Cardiac septum (tissue), 1 donor: ENCODE results near the gene GLYR1. TPM values are rescaled to one million over a fixed set of nuclear protein-coding genes. Genes with fewer than 3 reads are reported as not detected.

ENCODE experiments used
- total RNA-seq: library from RNA; stranded (reverse); fragmentation: NEBNext Ultra II Directional; extraction: Animal tissue kit (Norgen Biotek cat#: 25700); gene quantifications from one replicate; pipeline ENCODE4 v1.2.1, GENCODE V29; 2021
- donor health status: DM: no; HTN: no; CAD: no.

The GLYR1 gene
- total RNA-seq, 1 donor from 2014 or later = 64.9 TPM

Other genes starting within 250 kb of the GLYR1 start
- 25.1 TPM for gene UBALD1, start 232.4 kb downstream of the GLYR1 start, total RNA-seq
- 45.3 TPM for gene MGRN1, start 222.5 kb downstream of the GLYR1 start, total RNA-seq
- gene NUDT16L1, start 153.7 kb downstream of the GLYR1 start, total RNA-seq = 43.7 TPM
- gene ANKS3, start 113.0 kb downstream of the GLYR1 start, total RNA-seq = 9.9 TPM
- 0.65 TPM for gene DNAAF8, start 112.8 kb downstream of the GLYR1 start, total RNA-seq
- gene ZNF500, start 80.1 kb downstream of the GLYR1 start, total RNA-seq = 7.2 TPM
- gene SEPTIN12, start 58.9 kb downstream of the GLYR1 start, total RNA-seq = not detected
- gene SMIM22, start 51.9 kb downstream of the GLYR1 start, total RNA-seq = not detected
- 69.9 TPM for gene ROGDI, start 44.7 kb downstream of the GLYR1 start, total RNA-seq
- 23.6 TPM for gene UBN1, start 193 bp upstream of the GLYR1 start, total RNA-seq
- gene PPL, start 89.9 kb upstream of the GLYR1 start, total RNA-seq = 5.6 TPM
- 0.70 TPM for gene SEC14L5, start 111.0 kb upstream of the GLYR1 start, total RNA-seq
- 5.5 TPM for gene NAGPA, start 186.6 kb upstream of the GLYR1 start, total RNA-seq
- gene C16orf89, start 218.7 kb upstream of the GLYR1 start, total RNA-seq = 8.9 TPM
- 8.0 TPM for gene ALG1, start 224.6 kb upstream of the GLYR1 start, total RNA-seq